HEK293 (cell line): ENCODE results near the gene MAFF.

Source experiments
- CTCF ChIA-PET: fragments of 350-600 bp; formaldehyde crosslinking; extraction: SDS; loops from one replicate; lab custom pipeline; 2021; ENCODE audit warnings: antibody characterized with exemption; lab: Yijun Ruan, JAX
- POLR2A ChIA-PET: fragments of 300-600 bp; formaldehyde crosslinking; extraction: SDS; loops from one replicate; lab custom pipeline; 2020; ENCODE audit warnings: antibody characterized with exemption, inconsistent platforms; lab: Yijun Ruan, JAX
- H3K27ac ChIP-seq: fragments of 200-500 bp; sonication (Bioruptor generic); 2 replicates; pipeline ENCODE4 v1.5.1; 2014; ENCODE audit warnings: low read depth, low read length, control low read depth, inconsistent platforms; ENCODE audit errors: extremely low read depth
- H3K36me3 ChIP-seq, 2 experiments: fragments of 200-500 bp in 1 of 2; sonication (Bioruptor generic) in 1 of 2; 1 replicate in 1 of 2; 2 replicates in 1 of 2; pipeline ENCODE4 v1.5.1; 2014 to 2017; ENCODE audit warnings: inconsistent platforms in 2 of 2, low read length in 2 of 2; ENCODE audit not compliant: control insufficient read depth in 2 of 2, insufficient read depth in 1 of 2
- H3K4me1 ChIP-seq: fragments of 200-500 bp; sonication (Bioruptor generic); 2 replicates; pipeline ENCODE4 v1.5.1; 2014; ENCODE audit warnings: mild to moderate bottlenecking, low read length, inconsistent platforms; ENCODE audit not compliant: control insufficient read depth, insufficient read depth
- H3K4me3 ChIP-seq: 2 replicates; pipeline ENCODE4 v1.5.1; 2011; ENCODE audit warnings: low read depth, mild to moderate bottlenecking, control low read depth, low read length, moderate library complexity
- H3K9me3 ChIP-seq: fragments of 200-500 bp; sonication (Bioruptor generic); 2 replicates; pipeline ENCODE4 v1.5.1; 2014; ENCODE audit warnings: low read depth, low read length, inconsistent platforms; ENCODE audit not compliant: control insufficient read depth, insufficient read depth
- OSR2 ChIP-seq: fragments of 450-650 bp; formaldehyde crosslinking; IDR thresholded peaks from 2 replicates; pipeline ENCODE4 v1.5.1; 2016; ENCODE audit warnings: missing biosample characterization, missing genetic modification characterization
- SP7 ChIP-seq: fragments of 450-650 bp; formaldehyde crosslinking; IDR thresholded peaks from 2 replicates; pipeline ENCODE4 v1.5.1; 2016; ENCODE audit warnings: missing biosample characterization, missing genetic modification characterization
- TRIM28 ChIP-seq: IDR thresholded peaks from 2 replicates; pipeline ENCODE4 v1.6.1; 2011; ENCODE audit warnings: low read length, control low read depth, borderline replicate concordance
- ZIC2 ChIP-seq: fragments of 450-650 bp; formaldehyde crosslinking; IDR thresholded peaks from 2 replicates; pipeline ENCODE4 v1.5.1; 2016; ENCODE audit warnings: missing biosample characterization, missing genetic modification characterization
- ZNF146 ChIP-seq: fragments of 450-650 bp; formaldehyde crosslinking; IDR thresholded peaks from 2 replicates; pipeline ENCODE4 v1.5.1; 2016; ENCODE audit warnings: missing biosample characterization, missing genetic modification characterization
- ZNF211 ChIP-seq: fragments of 450-650 bp; formaldehyde crosslinking; IDR thresholded peaks from 2 replicates; pipeline ENCODE4 v1.5.1; 2016; ENCODE audit warnings: low read depth, missing biosample characterization, missing genetic modification characterization
- ZNF391 ChIP-seq: fragments of 450-650 bp; formaldehyde crosslinking; IDR thresholded peaks from 2 replicates; pipeline ENCODE4 v1.5.1; 2016; ENCODE audit warnings: low read depth, missing biosample characterization, missing genetic modification characterization, borderline replicate concordance
- ZNF394 ChIP-seq: fragments of 450-650 bp; formaldehyde crosslinking; IDR thresholded peaks from 2 replicates; pipeline ENCODE4 v1.5.1; 2016; ENCODE audit warnings: missing biosample characterization, missing genetic modification characterization, mild to moderate bottlenecking, moderate library complexity, borderline replicate concordance
- ZNF76 ChIP-seq: fragments of 450-650 bp; formaldehyde crosslinking; IDR thresholded peaks from 2 replicates; pipeline ENCODE4; 2016; ENCODE audit warnings: low read depth, missing biosample characterization, missing genetic modification characterization, borderline replicate concordance
- ZNF843 ChIP-seq: fragments of 450-650 bp; formaldehyde crosslinking; IDR thresholded peaks from 2 replicates; pipeline ENCODE4 v1.5.1; 2016; ENCODE audit warnings: missing biosample characterization, missing genetic modification characterization
- TF ChIP-seq, protein P1 (sequence below): fragments of 450-650 bp; formaldehyde crosslinking; IDR thresholded peaks from 2 replicates; pipeline ENCODE4 v1.5.1; 2017; ENCODE audit warnings: missing biosample characterization, mild to moderate bottlenecking, missing genetic modification characterization, moderate library complexity
- TF ChIP-seq, protein P2 (sequence below): fragments of 450-650 bp; formaldehyde crosslinking; IDR thresholded peaks from 2 replicates; pipeline ENCODE4 v1.5.1; 2017; ENCODE audit warnings: missing biosample characterization, missing genetic modification characterization
- TF ChIP-seq, protein P3 (sequence below): sonication (generic); formaldehyde crosslinking; IDR thresholded peaks from 2 replicates; pipeline ENCODE4 v1.8.1; 2022; ENCODE audit warnings: mild to moderate bottlenecking, moderate library complexity, missing genetic modification reagents
- TF ChIP-seq, protein P4 (sequence below): fragments of 450-650 bp; formaldehyde crosslinking; IDR thresholded peaks from 2 replicates; pipeline ENCODE4 v1.5.1; 2016; ENCODE audit warnings: missing biosample characterization, missing genetic modification characterization, low read depth

MAFF gene

DNA sequence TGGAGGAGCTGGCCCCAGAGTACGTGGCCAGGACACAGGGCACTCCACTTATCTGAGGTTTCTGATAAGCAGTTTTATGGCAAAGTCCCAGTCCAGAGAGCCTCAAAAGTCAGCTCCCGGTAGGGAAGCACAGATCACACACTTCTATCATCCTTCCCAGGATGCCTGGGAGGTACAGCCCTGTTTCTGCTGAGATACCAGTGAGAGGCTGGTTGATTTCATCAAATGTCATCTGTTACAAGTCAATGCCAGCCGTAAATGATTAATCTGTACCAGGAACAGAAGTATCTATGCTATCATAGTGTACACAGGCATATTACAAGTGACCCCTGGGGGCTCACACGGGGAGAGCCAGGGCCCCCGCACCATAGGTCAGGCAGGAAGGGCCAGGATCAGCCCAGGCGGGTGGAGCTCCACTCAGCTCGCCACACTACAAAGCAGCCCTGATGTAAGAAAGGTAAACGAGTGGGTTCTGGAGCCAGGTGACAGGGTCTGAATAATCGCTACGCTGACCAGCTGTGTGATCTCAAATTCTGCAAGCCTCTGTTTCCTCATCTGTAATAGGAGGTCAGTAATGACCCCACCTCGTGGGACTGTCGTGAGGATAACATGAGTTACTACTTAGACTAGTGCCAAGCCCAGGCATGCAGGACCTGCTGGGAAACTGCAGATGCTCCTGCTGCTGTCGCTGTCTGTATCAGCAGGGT lies 37.8 kb upstream of the MAFF start:
- ChIA-PET CTCF (interaction anchor here (1.9 kb wide), 1 partner anchor 49 kb away, joined by 6 read pairs; no protein-coding TSS in a partner anchor), POLR2A (interaction anchor here (1.0 kb wide), 2 partner anchors 18 to 50 kb away, joined by 3 read pairs; partner anchors contain the start of gene PLA2G6)
- H3K4me3 ChIP-seq: no peak overlapping the region
- H3K27ac ChIP-seq: no peak overlapping the region
- peaks cover 0 to 25% of the 10 kb centered on the region in 2 experiments; a peak in 2 of 3 replicates for H3K36me3 ChIP-seq
- H3K4me1 ChIP-seq: no peaks in the 10 kb centered on the region
- no peaks in the 10 kb centered on the region for H3K9me3 ChIP-seq
- TF ChIP-seq ZNF211 (tag by site-specific recombination) (no peak), ZIC2 (tag by site-specific recombination) (peak; percentile 81)

DNA sequence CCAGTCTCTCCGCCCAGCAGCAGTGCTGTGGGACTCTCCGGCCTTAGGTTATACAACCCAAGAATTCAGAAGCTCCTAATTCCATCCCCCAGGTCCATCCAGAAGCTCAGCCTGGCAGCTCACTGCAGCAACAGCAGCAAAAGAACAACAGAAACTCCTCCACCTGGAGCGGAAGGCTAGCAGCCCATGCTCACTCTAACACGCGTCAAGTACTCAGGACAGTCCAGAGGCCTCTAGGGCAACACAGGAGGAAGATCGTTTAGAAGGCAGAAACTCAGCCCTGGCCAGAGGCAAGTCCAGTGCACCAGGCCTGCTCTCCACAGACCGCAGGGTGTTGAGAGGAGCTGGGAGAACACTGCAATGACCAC lies 37.3 kb upstream of the MAFF start:
- POLR2A ChIA-PET: interaction anchor here (1.0 kb wide), 1 partner anchor 50 kb away, joined by 3 read pairs; no protein-coding TSS in a partner anchor
- no peak for TF ChIP-seq SP7 (tag by site-specific recombination)
- TF ChIP-seq ZNF843 (tag by site-specific recombination): no peak
- no peak for TF ChIP-seq OSR2
- TF ChIP-seq, protein P1, sequence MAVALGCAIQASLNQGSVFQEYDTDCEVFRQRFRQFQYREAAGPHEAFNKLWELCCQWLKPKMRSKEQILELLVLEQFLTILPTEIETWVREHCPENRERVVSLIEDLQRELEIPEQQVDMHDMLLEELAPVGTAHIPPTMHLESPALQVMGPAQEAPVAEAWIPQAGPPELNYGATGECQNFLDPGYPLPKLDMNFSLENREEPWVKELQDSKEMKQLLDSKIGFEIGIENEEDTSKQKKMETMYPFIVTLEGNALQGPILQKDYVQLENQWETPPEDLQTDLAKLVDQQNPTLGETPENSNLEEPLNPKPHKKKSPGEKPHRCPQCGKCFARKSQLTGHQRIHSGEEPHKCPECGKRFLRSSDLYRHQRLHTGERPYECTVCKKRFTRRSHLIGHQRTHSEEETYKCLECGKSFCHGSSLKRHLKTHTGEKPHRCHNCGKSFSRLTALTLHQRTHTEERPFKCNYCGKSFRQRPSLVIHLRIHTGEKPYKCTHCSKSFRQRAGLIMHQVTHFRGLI (tag by site-specific recombination): no peak
- no peak for TF ChIP-seq TRIM28
- TF ChIP-seq, protein P2, sequence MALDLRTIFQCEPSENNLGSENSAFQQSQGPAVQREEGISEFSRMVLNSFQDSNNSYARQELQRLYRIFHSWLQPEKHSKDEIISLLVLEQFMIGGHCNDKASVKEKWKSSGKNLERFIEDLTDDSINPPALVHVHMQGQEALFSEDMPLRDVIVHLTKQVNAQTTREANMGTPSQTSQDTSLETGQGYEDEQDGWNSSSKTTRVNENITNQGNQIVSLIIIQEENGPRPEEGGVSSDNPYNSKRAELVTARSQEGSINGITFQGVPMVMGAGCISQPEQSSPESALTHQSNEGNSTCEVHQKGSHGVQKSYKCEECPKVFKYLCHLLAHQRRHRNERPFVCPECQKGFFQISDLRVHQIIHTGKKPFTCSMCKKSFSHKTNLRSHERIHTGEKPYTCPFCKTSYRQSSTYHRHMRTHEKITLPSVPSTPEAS (tag by site-specific recombination): no peak
- TF ChIP-seq, protein P3, sequence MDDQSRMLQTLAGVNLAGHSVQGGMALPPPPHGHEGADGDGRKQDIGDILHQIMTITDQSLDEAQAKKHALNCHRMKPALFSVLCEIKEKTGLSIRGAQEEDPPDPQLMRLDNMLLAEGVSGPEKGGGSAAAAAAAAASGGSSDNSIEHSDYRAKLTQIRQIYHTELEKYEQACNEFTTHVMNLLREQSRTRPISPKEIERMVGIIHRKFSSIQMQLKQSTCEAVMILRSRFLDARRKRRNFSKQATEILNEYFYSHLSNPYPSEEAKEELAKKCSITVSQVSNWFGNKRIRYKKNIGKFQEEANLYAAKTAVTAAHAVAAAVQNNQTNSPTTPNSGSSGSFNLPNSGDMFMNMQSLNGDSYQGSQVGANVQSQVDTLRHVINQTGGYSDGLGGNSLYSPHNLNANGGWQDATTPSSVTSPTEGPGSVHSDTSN: no peak
- TF ChIP-seq ZNF391 (tag by site-specific recombination): no peak
- no peak for TF ChIP-seq ZNF394 (tag by site-specific recombination)
- TF ChIP-seq, protein P4, sequence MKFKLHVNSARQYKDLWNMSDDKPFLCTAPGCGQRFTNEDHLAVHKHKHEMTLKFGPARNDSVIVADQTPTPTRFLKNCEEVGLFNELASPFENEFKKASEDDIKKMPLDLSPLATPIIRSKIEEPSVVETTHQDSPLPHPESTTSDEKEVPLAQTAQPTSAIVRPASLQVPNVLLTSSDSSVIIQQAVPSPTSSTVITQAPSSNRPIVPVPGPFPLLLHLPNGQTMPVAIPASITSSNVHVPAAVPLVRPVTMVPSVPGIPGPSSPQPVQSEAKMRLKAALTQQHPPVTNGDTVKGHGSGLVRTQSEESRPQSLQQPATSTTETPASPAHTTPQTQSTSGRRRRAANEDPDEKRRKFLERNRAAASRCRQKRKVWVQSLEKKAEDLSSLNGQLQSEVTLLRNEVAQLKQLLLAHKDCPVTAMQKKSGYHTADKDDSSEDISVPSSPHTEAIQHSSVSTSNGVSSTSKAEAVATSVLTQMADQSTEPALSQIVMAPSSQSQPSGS (tag by site-specific recombination): no peak
- Histone ChIP-seq H3K36me3 (peaks cover 0 to 31% of the 10 kb centered on the region in 2 experiments; a peak in 2 of 3 replicates), H3K4me3 (no peak overlapping the region), H3K27ac (no peak overlapping the region), H3K9me3 (no peaks in the 10 kb centered on the region), H3K4me1 (no peaks in the 10 kb centered on the region)
- CTCF ChIA-PET: interaction anchor here (1.9 kb wide), 1 partner anchor 50 kb away, joined by 6 read pairs; no protein-coding TSS in a partner anchor

DNA sequence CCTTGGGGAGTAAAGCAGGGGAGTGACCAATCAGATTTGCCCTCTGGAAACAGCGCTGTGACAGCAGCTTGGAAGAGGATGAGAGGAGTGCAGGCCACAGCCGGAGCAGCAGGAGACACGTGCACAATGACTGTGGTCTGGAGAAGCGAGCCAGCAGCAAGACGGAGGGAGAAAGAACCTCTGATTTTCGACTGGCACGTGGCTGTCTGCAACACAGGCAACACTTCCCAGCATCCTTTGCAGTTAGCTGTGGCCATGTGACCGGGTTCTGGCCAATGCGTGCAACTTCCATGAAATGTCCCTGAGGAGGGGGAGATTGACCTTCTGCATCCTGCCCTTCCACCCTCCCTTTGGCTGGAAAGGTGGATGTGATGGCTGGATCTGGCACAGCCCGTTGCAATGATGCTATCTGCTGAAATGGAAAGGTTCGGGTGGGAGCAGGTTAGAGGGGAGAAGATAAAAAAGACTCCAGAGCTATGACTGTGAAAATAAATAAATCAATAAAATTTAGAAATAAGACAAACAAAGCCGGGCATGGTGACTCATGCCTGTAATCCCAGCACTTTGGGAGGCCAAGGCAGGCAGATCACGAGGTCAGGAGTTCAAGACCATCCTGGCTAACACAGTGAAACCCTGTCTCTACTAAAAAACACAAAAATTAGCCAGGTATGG lies 35.7 kb upstream of the MAFF start:
- H3K4me1 ChIP-seq: no peaks in the 10 kb centered on the region
- POLR2A ChIA-PET: interaction anchor here (1.5 kb wide), 1 partner anchor 16 kb away, joined by 11 read pairs; the partner anchor contains the start of gene PLA2G6
- H3K27ac ChIP-seq: no peak overlapping the region
- TF ChIP-seq ZNF146 (tag by site-specific recombination): no peak
- peak; percentile 58 for TF ChIP-seq ZNF76
- H3K4me3 ChIP-seq: no peak overlapping the region
- no peaks in the 10 kb centered on the region for H3K9me3 ChIP-seq
- CTCF ChIA-PET: interaction anchor here (1.2 kb wide), 1 partner anchor 10 kb away, joined by 5 read pairs; no protein-coding TSS in a partner anchor
- peaks cover 0 to 31% of the 10 kb centered on the region in 2 experiments; a peak in 2 of 3 replicates for H3K36me3 ChIP-seq
